DLD1 (cell line): ENCODE data around the gene TK1.
"Not testable (repeated sequence)": the region's sequence is repeated elsewhere in the genome, so short reads cannot be mapped to it uniquely, and the experiment has no call there.

Experiments
- in situ Hi-C: cut with HindIII; loops from 2 replicates; pipeline ENCODE4 v1.10.0; 2017; ENCODE audit warnings: low sequenced_read_pairs

TK1 gene

GRCh38 chr17:78186692-78187595 lies at the start of gene TK1, which contains the start of gene AFMID:
TK1 (minus strand) TSS chr17:78187052; CDS start chr17:78186994, 58 bp downstream.
AFMID (plus strand) TSS chr17:78187362; CDS start chr17:78187371, 9 bp downstream.
- in situ Hi-C loops = no loop called here

GRCh38 chr17:78235885-78236284 lies 49.0 kb upstream of the TK1 start:
- in situ Hi-C loops = no loop called here

- in situ Hi-C loops = not testable (repeated sequence)
Measured at GRCh38 chr17:78235022-78235421, 48.2 kb upstream of the TK1 start.

- in situ Hi-C loops = no loop called here
Measured at GRCh38 chr17:78234261-78234865, 47.5 kb upstream of the TK1 start.

- in situ Hi-C loops = no loop called here
Measured at GRCh38 chr17:78233678-78234077, 46.8 kb upstream of the TK1 start.

GRCh38 chr17:78232859-78233173 lies 46.0 kb upstream of the TK1 start:
- in situ Hi-C loops = no loop called here

GRCh38 chr17:78231991-78232858 lies 45.4 kb upstream of the TK1 start:
- in situ Hi-C loops = no loop called here

- in situ Hi-C loops = no loop called here
Measured at GRCh38 chr17:78230996-78231935, 44.4 kb upstream of the TK1 start, which contains the start of gene TMEM235. TMEM235 (plus strand) TSS chr17:78231631; CDS start chr17:78232024, 393 bp downstream.

GRCh38 chr17:78230252-78230962 lies 43.6 kb upstream of the TK1 start:
- in situ Hi-C loops = no loop called here

- in situ Hi-C loops = no loop called here
Measured at GRCh38 chr17:78228176-78228575, 41.3 kb upstream of the TK1 start.

- in situ Hi-C loops = no loop called here
Measured at GRCh38 chr17:78227455-78227916, 40.6 kb upstream of the TK1 start.

- in situ Hi-C loops = no loop called here
Measured at GRCh38 chr17:78226759-78227454, 40.1 kb upstream of the TK1 start.

- in situ Hi-C loops = no loop called here
Measured at GRCh38 chr17:78226055-78226758, 39.4 kb upstream of the TK1 start.

GRCh38 chr17:78225088-78225865 lies 38.4 kb upstream of the TK1 start:
- in situ Hi-C loops = no loop called here

- in situ Hi-C loops = no loop called here
Measured at GRCh38 chr17:78224231-78225087, 37.6 kb upstream of the TK1 start.

GRCh38 chr17:78223765-78224164 lies 36.9 kb upstream of the TK1 start:
- in situ Hi-C loops = no loop called here
